Left ventricle myocardium superior (tissue), 1 donor: ENCODE results near the gene NUAK2. TPM values are rescaled to one million over a fixed set of nuclear protein-coding genes. Genes with fewer than 3 reads are reported as not detected.

Experiments
- ATAC-seq: fragments of 200-7000 bp; cut with Tn5 transposase; one replicate; pipeline ENCODE4 v1.9.1; 2020; ENCODE audit warnings: mild to moderate bottlenecking, moderate library complexity
- DNase-seq: peaks from one replicate; pipeline ENCODE4 v3.0.0-alpha.2; 2020
- intact Hi-C: fragments of 100-400 bp; cut with micrococcal nuclease; formaldehyde crosslinking; loops from one replicate; pipeline ENCODE4 v1.11.0; 2022
- total RNA-seq: library from RNA; stranded (reverse); fragmentation: NEBNext Ultra II Directional; extraction: Animal tissue kit (Norgen Biotek cat#: 25700); gene quantifications from one replicate; pipeline ENCODE4 v1.2.1, GENCODE V29; 2021
- donor health status: DM: no; HTN: yes; CAD: no; lungs with severe emphysema.

The NUAK2 gene
- total RNA-seq, 1 donor from 2014 or later, result 1.5 TPM

DNA sequence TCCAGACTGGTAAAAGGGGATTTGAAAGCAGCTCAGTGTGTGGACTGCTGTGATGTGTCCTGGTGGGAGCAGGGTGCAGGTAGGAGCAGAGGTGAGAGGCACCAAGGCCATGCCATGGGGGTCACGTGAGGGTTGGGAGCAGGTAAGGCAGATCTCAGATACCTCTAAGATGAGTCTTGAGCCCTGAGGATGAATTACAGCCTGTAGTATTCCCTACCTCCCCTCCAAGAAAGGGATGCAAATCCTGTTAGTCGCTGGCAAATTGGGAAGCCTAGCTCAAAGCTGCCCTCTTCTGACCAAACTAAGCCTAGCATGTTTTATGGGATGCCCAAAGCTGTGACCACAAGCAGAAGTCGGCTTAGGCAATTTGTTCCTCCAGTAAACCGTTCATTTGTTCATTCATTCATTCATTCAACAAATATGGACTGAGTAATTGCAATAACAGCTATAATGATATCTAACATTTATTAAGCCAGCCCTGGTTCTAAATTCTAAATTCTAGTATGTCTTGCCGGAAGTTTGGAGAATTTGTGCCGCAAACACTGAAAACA lies 3.9 kb upstream of the NUAK2 start:
- DNase-seq, result no peak
- peak; percentile 27 for ATAC-seq
- intact Hi-C loops, result loop anchor here (2.0 kb wide), 1 partner anchor 51 kb away; no protein-coding TSS in a partner anchor

DNA sequence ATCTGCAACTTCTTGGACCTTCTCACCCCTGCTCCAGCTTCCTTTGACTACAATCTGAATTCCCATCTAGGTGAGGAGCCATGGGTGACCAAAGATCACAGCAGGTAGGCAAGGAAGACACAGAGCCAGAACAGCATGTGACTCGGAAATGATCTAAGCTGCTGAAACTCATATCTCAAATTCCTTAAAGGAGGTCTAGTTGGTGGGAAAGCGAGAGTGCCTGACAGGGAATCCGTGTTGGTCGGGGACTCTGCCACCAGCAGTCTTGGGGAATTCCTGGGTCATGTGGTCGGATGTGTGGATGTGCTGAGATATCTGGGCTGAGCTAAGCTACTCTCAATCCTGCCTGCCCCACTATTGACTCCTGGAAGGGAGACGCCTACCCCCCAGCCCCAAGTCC lies 3.2 kb upstream of the NUAK2 start:
- ATAC-seq (no peak), DNase-seq (no peak)
- intact Hi-C loops, result loop anchor here (2.0 kb wide), 1 partner anchor 50 kb away; no protein-coding TSS in a partner anchor

DNA sequence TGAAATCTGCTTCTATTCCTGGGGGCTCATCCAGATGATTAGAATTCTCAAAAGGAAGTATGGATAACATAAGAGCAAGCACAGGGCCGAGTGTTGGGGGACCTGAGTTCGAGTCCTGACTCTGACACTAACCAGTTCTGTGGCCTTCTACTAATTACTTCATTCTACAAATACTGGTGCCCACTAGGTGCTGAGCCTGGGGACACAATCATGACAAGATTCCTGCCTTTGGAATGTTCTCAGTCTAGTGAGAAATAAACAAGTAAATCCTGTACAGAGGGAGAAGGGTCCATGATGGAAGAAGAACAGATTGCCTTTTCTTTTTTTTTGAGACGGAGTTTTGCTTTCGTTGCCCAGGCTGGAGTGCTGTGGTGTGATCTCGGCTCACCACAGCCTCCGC lies 2.2 kb upstream of the NUAK2 start:
- DNase-seq (no peak), ATAC-seq (no peak)
- intact Hi-C loops, result loop anchor here (2.0 kb wide), 1 partner anchor 49 kb away; no protein-coding TSS in a partner anchor

DNA sequence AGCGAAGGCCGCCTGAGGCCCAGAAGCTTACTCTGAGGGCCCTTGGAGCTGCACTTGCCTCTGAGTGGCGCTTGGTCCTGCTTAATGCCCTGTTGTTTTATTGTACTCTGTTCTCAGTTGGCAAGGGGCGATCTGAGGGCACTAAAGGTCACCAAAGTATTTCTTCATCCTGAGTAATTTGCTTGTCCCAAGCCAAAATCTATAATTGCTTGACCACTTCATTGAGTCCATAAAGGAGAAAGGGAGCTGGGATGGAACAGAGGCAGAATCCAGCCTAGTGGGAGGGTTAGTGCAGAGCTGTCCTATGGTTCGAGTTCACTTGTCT lies 376 bp upstream of the NUAK2 start:
- DNase-seq, result no peak
- intact Hi-C loops, result no loop called here
- no peak for ATAC-seq

DNA sequence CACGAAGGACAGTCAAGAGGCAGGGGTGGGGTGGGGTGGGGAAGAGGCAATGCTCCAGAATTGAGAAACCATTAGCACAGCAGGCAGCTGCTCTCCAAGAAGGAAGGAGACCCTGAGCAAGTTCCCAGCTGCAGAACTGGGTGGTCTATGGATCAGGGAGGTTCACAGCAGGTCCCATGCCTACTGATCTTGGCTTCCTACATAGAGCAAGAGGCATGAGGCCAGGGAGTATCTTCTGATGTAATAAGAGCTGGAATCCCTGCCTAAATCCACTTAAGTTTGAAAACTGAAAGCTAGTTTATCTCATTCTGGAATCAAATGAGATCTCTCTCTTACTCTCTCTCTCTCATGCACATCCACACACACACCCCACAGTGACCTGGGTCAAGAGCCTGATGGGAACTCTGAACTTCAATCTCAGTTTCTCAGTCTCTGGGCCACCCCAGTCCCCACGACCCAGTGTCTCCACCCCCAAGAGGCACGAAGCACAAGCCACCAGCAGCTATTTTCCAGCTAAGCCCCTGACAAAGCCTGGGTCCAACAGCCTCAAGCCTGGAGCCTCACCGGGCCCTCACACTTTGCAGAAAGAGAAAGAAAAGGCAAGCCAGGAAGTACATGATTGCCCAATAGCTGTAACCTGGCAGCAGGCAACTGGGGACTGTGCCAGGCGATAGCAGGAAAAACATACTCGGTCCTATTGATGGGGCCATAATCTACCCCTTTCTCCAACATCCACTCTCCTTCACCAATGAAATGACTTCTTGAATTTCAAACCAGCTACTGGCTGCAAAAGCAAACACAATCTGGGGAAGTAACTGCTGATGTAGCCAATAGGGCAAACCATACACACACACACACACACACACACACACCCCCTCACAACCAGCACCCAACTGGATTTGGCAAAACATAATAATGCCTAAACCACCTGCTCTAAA lies 2.2 kb downstream of the NUAK2 start:
- peak; percentile 77 for DNase-seq
- peak; percentile 38 for ATAC-seq
- intact Hi-C loops, result no loop called here

DNA sequence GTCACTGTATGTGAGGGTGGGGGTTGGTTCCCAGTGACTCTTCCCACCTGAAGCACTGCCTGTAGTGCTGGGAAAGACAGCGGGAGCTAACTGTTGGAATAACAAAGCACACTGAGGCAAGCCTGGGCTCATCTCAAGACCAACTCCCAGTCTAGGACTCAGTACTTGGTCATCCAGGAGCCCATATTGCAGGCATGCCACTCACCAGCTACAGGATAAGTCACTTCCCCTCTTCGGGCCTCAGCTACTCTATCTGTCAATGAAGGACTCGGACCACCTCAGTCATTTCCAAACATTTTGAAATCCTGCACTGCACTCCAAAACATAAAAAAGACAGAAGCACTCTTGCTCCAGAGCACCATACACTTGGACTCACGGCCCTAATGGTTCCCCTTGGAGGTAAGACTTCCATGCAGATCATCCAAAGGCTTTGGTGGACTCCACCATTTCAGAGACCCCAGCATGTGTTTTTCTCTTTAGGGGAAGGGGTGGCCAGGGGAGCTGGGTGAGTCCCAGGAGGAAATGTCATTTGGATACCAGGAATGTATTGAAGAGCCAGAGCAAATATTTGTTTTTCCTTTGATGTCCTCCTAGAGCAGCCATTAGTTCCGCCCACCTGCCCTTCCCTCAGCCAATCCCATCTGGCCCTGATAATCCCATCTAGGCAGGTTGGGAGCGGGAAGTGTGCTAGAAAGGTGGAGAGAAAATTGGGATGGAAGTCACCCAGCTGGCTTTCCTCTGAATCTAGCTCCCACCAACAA lies 3.1 kb downstream of the NUAK2 start:
- ATAC-seq (no peak), DNase-seq (no peak)
- intact Hi-C loops, result no loop called here

DNA sequence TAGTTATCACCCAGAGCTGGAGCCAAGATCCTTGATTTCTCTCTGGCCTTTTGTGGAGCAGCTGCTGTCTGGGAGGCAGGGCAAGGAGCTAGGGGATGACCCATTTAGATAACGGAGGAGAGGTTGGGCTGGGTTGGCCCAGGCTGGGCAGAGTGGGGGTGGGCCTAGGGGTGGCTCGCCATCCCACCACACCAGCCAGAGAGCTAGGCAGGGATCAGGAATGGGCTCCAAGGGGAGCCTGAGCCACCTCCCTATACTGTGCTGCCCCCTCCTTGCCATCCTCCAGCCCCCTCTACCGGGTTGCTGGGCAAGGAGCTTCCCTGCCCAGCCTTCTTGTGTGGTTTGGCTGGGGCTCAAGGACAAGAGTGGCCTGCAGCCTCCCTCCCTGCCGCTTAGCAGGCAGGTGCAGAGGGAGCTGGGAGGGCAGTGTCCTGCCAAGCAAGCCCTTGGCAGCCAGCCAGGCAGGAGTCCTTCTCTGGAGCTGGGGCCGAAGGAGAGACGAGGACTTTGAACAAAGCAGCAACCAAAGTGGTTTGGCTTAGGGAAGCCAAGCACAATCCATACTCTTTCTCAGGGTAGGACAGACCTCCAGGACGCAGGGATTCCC lies 4.1 kb downstream of the NUAK2 start:
- ATAC-seq (peak; percentile 68), DNase-seq (peak; percentile 88)
- intact Hi-C loops, result no loop called here

DNA sequence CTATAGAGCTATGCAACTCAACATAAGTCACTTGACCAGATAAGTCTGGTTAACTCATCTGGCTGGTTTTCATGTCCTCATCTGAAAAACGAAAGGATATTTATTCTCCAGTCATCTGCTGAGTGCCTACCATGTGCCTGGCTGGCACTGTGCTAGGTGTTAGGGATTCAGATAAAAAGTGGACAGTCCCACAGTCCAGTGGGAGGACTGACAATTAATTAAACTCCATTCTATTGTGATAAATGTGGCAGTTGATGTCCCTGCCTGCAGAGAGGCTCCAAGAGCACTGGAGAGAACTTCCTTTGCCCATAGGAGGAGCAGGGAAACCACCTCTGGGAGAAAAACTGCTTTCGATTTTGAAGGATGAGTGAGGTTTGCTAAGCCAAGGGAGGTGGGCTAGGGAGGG lies 5.4 kb downstream of the NUAK2 start:
- intact Hi-C loops, result no loop called here
- DNase-seq (peak; percentile 47), ATAC-seq (peak; percentile 54)

DNA sequence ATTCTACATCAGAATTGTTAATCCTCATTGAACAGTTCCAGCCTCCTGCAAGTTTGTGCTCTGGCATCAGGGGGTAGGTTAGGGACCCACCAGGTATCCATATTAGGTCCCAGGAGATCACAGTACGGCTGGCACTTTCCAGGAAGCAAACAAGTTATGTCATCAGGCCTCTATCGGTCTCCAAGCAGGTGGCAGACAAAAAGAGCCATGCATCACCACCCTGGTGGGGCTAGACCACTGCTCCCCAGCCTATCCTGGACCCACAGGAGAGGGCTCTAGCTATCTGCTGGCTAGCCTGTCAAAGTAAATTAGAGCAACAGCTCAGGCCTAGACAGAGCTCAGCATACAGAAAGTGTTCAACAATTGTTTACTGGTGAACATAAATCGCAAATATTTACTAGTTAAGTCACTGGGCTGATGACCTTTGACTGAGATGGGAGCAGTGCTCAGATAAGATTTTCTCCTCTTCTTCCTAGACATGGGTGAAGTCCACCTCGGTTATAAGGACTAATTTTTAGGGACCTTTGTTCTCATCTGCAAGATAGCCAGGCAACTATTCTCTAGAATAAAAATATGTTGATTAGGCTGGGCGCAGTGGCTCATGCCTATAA lies 6.4 kb downstream of the NUAK2 start:
- DNase-seq (no peak), ATAC-seq (no peak)
- intact Hi-C loops, result no loop called here

DNA sequence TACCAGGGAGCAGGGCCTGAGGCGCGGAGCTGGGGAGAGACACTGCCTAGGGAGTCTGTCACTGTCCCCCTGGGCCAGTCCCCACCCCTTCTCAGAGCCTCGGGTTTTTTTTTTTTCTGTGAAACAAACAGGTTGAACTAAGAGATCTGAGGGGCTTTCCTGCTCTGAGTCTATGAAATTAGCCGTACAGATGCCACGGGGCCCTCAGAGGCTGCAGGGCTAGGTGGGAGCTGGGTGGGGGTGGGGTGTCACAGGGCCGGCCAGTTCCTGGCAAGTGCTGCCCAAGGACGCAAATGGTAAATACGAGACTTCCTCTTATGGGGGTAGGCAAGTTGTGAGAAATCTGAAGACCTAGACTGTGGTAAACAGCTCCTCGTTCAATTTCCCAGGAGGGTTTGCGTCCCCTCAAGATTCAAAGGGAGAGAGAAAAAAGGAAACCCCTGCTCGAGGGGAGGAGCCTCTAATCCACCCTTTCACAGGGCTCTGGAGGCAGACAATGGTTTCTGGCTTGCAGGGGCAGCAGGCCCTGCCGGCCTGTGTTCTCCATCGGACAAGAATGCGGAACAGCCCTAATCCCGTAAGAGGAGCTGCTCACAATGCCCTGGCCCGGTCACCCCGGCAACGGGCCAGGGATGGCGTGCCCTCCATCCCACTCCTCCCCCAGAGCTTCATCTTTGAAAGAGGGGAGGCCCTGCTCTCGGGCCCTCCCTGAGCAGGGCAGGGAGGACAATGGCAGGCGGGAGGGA lies 7.8 kb downstream of the NUAK2 start:
- ATAC-seq (peak; percentile 36), DNase-seq (peak; percentile 63)
- intact Hi-C loops, result no loop called here

DNA sequence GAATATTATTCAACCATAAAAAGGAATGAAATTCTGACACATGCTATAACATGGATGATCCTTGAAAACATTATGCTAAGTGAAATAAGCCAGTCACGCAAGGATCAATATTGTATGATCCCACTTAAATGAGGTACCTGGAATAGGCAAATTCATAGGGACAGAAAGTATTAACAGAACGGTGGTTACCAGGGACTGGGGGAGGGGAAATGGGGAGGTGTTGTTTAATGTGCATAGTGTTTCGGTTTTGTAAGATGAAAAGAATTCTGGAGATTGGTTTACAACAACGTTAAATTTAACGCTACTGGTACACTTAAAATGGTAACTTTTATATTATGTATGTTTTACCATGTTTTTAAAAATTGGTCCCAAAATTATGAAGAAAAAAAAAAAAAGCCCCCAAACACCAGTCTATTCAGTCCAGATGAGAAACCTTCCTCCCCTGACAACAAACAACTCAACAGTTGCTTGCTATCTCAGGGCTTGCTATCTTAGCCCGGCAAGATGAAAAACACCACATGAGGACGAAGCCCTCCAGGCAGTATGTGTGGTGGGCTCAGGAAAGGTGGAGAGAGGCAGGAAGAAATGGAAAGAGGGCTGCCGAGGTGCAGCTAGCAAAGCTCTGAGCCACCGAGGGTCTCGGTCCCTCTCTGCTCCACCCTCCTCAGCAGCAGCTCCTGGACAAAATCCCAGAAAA lies 8.5 kb downstream of the NUAK2 start:
- DNase-seq (no peak), ATAC-seq (no peak)
- intact Hi-C loops, result no loop called here

DNA sequence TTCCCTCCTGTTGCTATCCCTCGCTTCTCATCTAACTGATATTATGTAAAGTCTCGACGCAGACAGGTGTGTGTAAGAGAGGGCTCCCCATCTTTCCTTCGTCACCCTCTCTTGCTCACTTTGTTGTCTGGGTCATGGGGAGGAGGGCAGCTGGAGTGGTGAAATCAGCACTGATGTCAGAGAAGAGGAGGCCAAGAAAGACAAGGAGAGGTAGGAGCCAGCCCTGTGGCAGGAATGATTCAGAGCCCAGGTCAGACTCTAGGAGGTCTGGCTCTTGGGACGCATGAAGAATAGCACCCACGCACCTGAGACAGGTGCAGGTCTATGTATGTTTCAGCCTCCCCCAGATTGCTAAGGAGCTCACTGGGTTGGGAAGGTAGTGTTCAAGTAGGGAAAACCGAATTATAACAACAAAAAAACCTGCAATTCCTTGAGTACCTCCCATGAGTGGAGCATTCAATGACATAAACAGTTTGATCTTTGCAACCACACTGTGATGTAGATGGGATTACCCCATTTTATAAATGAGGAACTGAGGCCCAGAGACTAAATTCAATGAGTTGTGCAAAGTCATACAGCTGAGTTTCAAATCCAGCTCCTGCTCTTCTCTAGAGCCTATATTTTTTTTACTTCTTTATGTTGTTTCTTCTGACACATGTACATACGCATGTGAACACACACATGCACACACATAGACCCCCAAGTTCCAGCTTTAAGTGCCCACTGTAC lies 10.4 kb downstream of the NUAK2 start:
- DNase-seq (no peak), ATAC-seq (no peak)
- intact Hi-C loops, result no loop called here

DNA sequence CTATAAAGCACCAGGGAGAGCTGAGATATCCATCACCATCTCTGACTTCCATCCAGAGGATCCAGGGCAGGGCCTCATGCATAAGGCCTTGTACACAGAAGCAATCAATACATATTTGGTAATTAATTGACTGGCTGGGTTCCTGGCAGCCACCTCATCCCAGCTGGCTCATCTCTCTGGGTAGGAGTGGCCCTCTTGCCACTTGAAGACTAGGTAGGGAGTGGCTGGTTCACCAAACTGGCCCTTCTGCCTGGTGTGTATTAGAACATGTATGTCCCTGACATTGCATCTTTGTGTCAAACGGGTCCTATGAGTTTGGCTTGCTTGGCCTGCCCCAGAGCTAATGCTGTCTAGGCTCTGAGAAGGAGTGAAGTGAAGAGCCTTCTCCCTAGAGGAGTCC lies 11.8 kb downstream of the NUAK2 start:
- DNase-seq, result no peak
- no peak for ATAC-seq
- intact Hi-C loops, result no loop called here

DNA sequence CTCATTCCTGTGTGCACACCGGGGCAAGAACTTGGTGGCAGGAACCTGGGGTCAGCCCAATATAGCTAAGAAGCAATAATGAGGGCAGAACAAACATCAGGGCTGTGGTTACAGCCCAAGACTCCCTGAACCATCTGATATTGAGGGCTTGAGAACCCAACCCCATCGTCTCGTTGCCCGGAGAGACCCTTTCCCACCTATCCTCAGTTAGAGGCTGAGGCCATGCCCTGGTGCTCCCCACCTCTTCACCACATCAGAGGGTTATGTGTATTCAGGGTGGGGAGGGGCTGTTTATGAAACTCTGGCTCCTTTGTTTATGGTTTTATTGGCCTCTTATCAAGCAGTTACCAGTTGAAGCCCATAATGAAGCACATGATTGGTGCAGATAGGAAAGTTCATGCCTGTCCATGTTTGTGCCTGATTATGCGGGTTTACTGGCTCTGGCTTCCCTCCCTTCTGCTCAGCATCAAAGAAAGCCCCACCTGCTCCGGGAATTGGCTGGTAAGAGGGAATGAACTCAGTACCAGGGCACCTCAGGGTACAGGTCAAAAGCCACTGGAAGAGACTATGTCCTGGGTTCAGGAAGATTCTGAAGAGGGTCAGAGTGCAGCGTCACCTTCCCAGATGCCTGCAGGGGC lies 14.5 kb downstream of the NUAK2 start:
- intact Hi-C loops, result no loop called here
- DNase-seq (no peak), ATAC-seq (no peak)

DNA sequence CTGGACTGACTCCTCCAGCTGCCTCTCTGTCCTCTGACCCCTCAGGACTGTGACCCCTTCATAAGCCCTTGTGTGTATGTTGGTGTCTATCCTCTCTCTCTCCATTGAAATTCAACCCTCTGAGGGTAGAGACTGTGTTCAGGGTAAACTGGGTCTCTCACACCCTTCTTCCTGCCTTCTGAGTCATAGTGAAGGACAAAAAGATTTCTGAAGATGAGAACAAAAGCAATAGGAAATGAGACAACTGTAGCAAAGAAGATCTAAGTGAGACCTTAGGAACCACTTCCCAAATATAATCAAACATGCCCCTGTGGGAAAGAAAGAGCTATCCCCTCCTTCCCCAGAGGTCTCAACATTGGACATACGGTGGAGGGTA lies 16.9 kb downstream of the NUAK2 start:
- intact Hi-C loops, result no loop called here
- ATAC-seq (no peak), DNase-seq (no peak)

DNA sequence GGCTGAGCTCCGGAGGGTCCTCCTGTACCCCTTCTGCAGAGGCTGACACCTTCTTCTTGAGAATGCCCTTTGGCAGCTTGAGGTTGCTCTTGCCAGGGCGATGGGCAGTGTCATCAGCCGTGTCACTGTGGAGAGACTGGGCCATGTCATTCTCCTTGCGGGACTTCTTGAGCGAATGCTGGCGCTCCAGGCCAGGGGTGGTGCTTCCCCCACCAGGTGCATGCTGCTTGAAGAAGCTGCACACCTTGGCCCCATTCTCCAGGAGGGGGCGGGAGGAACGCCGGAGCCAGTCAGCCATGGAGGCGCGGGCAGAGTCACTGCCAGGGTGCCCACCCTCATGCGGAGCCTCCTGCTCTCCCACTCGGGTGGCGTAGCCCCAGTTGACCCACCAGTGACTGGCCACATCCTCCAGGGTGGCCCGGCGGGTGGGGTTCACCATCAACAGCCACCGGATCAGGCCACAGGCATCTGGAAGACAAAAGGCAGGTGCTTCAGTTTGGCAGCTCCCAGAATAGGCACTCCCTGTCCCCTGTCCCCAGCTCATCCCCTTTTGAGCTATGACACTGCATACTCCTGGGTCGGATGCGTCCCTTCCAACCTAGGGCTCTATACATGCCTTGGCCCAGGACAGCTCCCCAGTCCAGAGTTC lies 17.4 kb downstream of the NUAK2 start:
- DNase-seq (no peak), ATAC-seq (no peak)
- intact Hi-C loops, result no loop called here
